PC-9 (cell line): ENCODE results near the gene HINFP.

ENCODE experiments used
- EZH2 ChIP-seq: fragments of 200-600 bp; sonication (generic); IDR thresholded peaks from 2 replicates; pipeline ENCODE4 v1.8.0; 2017; ENCODE audit warnings: antibody characterized with exemption, low read depth
- TF ChIP-seq, protein P1 (sequence below): fragments of 200-600 bp; sonication (generic); conservative IDR thresholded peaks from 2 replicates; pipeline ENCODE4 v1.6.1; 2017; ENCODE audit warnings: mixed run types, antibody characterized with exemption, mild to moderate bottlenecking, moderate library complexity

- TF ChIP-seq, protein P1, sequence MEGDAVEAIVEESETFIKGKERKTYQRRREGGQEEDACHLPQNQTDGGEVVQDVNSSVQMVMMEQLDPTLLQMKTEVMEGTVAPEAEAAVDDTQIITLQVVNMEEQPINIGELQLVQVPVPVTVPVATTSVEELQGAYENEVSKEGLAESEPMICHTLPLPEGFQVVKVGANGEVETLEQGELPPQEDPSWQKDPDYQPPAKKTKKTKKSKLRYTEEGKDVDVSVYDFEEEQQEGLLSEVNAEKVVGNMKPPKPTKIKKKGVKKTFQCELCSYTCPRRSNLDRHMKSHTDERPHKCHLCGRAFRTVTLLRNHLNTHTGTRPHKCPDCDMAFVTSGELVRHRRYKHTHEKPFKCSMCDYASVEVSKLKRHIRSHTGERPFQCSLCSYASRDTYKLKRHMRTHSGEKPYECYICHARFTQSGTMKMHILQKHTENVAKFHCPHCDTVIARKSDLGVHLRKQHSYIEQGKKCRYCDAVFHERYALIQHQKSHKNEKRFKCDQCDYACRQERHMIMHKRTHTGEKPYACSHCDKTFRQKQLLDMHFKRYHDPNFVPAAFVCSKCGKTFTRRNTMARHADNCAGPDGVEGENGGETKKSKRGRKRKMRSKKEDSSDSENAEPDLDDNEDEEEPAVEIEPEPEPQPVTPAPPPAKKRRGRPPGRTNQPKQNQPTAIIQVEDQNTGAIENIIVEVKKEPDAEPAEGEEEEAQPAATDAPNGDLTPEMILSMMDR = no peak
- no peak for TF ChIP-seq EZH2
Measured at GRCh38 chr11:119112314-119113020, 8.9 kb upstream of the HINFP start.
